GM10248 (cell line): ENCODE data around the gene KIF3A.
"Not testable (repeated sequence)": the region's sequence is repeated elsewhere in the genome, so short reads cannot be mapped to it uniquely, and the experiment has no call there.

Experiments used
- CTCF ChIA-PET: fragments of 300-600 bp; sonication (Branson Sonifier 250); formaldehyde crosslinking; extraction: SDS; loops from one replicate; lab custom pipeline; 2021; ENCODE audit warnings: antibody characterized with exemption; lab: Yijun Ruan, JAX
- POLR2A ChIA-PET: fragments of 350-650 bp; sonication (Branson Sonifier 250); formaldehyde crosslinking; extraction: SDS; loops from one replicate; lab custom pipeline; 2020; ENCODE audit warnings: antibody characterized with exemption; lab: Yijun Ruan, JAX
- DNase-seq: peaks from one replicate; pipeline ENCODE4 v3.0.0; 2012; ENCODE audit errors: extremely low spot score
- CTCF ChIP-seq: IDR thresholded peaks from 2 replicates; pipeline ENCODE4 v1.5.1; 2012; ENCODE audit warnings: mild to moderate bottlenecking, low read depth; ENCODE audit errors: extremely low read depth, missing control alignments, control extremely low read depth

The KIF3A gene

GRCh38 chr5:132718544-132719312 is 18.6 kb downstream of the KIF3A start:
- DNase-seq, result no peak
- POLR2A ChIA-PET, result no interaction called here
- CTCF ChIA-PET, result interaction anchor here (1.3 to 6.1 kb wide), 3 partner anchors 10 to 37 kb away, joined by 3 to 51 read pairs (median 6); no protein-coding TSS in a partner anchor
- no peak for TF ChIP-seq CTCF

GRCh38 chr5:132714456-132715307 is 22.7 kb downstream of the KIF3A start:
- CTCF ChIA-PET, result interaction anchor here (0.7 to 6.1 kb wide), 9 partner anchors 13 to 214 kb away, joined by 3 to 51 read pairs (median 4); partner anchors contain the start of gene KIF3A
- POLR2A ChIA-PET, result no interaction called here
- TF ChIP-seq CTCF, result peak; percentile 3
- no peak for DNase-seq

GRCh38 chr5:132708645-132709044 is 28.7 kb downstream of the KIF3A start:
- ChIA-PET CTCF (interaction anchor here (1.2 to 2.7 kb wide), 5 partner anchors 9 to 138 kb away, joined by 3 to 10 read pairs (median 5); no protein-coding TSS in a partner anchor), POLR2A (interaction anchor here (0.7 kb wide), 2 partner anchors 47 to 64 kb away, joined by 4 read pairs; no protein-coding TSS in a partner anchor)
- TF ChIP-seq CTCF, result no peak
- DNase-seq, result no peak

GRCh38 chr5:132704875-132705274 is 32.5 kb downstream of the KIF3A start:
- ChIA-PET POLR2A (no interaction called here), CTCF (interaction anchor here (3.1 kb wide), 1 partner anchor 15 kb away, joined by 9 read pairs; no protein-coding TSS in a partner anchor)
- TF ChIP-seq CTCF, result no peak
- DNase-seq, result no peak

GRCh38 chr5:132695956-132696355 is 41.4 kb downstream of the KIF3A start:
- no peak for TF ChIP-seq CTCF
- no peak for DNase-seq
- ChIA-PET POLR2A (no interaction called here), CTCF (interaction anchor here (2.2 kb wide), 1 partner anchor 15 kb away, joined by 4 read pairs; no protein-coding TSS in a partner anchor)

GRCh38 chr5:132692632-132692967 is 44.7 kb downstream of the KIF3A start:
- ChIA-PET CTCF (no interaction called here), POLR2A (no interaction called here)
- TF ChIP-seq CTCF, result no peak
- no peak for DNase-seq

- POLR2A ChIA-PET, DNase-seq: not testable (repeated sequence)
- CTCF ChIA-PET, result interaction anchor here (2.2 to 2.7 kb wide), 2 partner anchors 11 to 30 kb away, joined by 7 to 9 read pairs; no protein-coding TSS in a partner anchor
These were observed 45.4 kb downstream of the KIF3A start for GRCh38 chr5:132691755-132692631.
